CD4-positive, alpha-beta T cell treated with Interleukin-15 for 4 hours (primary cell): ENCODE measurements around the gene RNFT1.
"Not testable (repeated sequence)": the region's sequence is repeated elsewhere in the genome, so short reads cannot be mapped to it uniquely, and the experiment has no call there.

Experiments
- DNase-seq: peaks from one replicate; pipeline ENCODE4 v3.0.0-alpha.2; 2020; ENCODE audit warnings: low spot score

The RNFT1 gene

GRCh38 chr17:59920637-59921036 is 43.9 kb downstream of the RNFT1 start:
- DNase-seq, result not testable (repeated sequence)

- DNase-seq, result no peak
Observed at GRCh38 chr17:59916446-59916845, 48.1 kb downstream of the RNFT1 start.

- DNase-seq, result peak; percentile 62
Observed at GRCh38 chr17:59914274-59914854, 50.2 kb downstream of the RNFT1 start.

- DNase-seq, result no peak
Observed at GRCh38 chr17:59907467-59907866, 57.1 kb downstream of the RNFT1 start.

GRCh38 chr17:59903455-59903854 is 61.1 kb downstream of the RNFT1 start:
- no peak for DNase-seq
